NCI-H460 (cell line): Measurements from ENCODE around the gene COX6B2. TPM values are rescaled to one million over a fixed set of nuclear protein-coding genes. Genes with fewer than 3 reads are reported as not detected.

Experiments used
- DNase-seq: peaks from one replicate; pipeline ENCODE4 v3.0.0-alpha.2; 2016; ENCODE audit warnings: low read depth; ENCODE audit errors: extremely low read depth
- total RNA-seq: library from RNA; depleted of rRNA; stranded (reverse); fragments of >200 nt; shearing (Covaris generic); gene quantifications from 2 replicates; pipeline ENCODE4 v1.2.3, GENCODE V29; 2014

The COX6B2 gene
- total RNA-seq, 1 experiment from 2014 or later: not detected

DNA sequence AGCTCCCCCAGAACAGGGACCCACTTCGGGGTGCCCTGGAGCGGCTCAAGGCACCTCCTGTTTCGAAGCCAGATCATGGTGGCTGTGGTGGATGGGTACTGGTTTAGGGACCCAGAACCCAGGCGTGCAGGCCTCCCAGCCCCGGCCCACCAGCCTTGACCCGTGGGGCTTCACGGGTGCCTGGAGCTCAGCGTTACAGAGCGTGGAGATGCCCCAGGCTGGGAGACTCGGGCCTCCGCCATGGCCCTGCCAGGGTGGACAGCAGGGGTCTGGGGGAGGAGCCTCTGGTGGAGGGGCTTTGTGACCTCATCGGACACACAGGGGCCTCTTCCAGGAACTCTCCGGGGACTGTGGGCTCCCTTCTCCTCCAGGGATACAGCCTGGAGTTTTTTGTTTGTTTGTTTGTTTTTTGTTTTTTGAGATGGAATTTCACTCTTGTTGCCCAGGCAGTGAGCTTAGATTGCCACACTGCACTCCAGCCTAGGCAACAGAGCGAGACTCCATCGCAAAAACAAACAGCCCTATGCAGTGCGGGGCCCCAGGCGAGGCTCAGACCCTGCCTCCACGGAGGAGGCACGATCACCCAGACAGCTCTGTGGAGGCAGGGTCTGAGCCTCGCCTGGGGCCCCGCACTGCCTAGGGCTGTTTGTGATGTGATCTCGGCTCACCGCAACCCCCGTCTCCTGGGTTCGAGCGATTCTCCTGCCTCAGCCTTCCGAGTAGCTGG lies 8.6 kb upstream of the COX6B2 start, which contains the start of gene GARIN5B:
Gene GARIN5B (minus strand): TSS at position 271 of the 727 bp plus-strand sequence. CDS start 194 bp downstream, at position 77.
- DNase-seq: no peak

DNA sequence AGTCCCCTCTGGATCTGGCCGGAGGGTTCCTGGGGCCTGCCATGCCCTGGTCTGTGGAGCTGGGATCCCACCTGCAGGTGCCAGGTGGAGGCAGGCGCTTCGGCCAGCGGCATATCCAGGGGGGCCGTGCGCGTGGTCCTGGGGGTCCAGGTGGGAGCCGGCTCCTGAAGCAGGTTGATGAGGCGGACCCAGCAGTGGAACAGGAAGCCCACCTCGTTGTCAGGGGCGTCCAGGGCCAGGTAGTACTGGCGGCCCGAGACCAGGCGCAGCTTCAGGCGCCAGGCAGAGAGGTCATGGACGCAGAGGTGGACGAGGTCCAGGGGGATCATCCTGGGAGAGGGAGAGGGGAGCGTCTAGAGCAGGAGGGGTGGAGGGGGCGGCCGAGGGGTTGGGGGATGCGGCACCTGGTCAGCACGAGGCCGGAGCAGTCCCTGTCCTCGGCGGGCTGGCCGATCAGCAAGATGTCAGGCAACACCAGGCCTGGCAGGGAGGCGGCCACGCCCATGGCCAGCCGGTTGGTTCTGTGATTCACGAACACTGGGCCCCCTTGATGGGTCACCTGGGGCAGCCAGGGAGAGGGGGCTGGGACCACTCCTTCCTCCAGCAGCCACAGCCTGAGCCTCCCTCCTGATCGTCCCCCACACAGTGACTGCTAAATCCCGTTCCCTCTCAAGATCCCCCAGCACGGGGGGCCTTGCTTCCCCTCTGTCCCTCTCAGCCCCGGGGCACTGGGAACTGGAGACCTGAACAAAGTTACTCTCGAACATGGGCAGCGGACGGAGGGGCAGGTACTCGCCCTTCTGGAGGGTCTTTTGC lies 7.9 kb upstream of the COX6B2 start:
- DNase-seq: no peak

DNA sequence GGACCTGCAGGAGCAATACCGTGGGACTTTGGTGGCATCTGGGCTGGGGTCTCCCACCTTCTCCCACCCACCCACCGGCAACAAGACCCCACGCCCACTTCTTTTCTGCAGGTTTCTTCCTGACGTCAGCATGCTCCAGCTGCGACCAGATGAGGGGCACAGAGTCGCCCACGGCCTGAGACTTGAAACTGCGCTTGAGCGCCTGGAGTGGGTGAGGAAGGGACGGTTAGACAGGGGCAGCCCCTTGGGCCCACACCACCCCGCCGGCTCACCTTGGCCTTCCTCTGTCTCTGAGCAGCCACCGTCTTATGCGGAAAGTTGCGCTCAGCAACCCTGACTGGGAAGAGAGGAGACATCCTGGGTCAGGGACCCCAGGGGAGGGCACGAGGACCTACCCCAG lies 6.4 kb upstream of the COX6B2 start:
- DNase-seq: no peak

DNA sequence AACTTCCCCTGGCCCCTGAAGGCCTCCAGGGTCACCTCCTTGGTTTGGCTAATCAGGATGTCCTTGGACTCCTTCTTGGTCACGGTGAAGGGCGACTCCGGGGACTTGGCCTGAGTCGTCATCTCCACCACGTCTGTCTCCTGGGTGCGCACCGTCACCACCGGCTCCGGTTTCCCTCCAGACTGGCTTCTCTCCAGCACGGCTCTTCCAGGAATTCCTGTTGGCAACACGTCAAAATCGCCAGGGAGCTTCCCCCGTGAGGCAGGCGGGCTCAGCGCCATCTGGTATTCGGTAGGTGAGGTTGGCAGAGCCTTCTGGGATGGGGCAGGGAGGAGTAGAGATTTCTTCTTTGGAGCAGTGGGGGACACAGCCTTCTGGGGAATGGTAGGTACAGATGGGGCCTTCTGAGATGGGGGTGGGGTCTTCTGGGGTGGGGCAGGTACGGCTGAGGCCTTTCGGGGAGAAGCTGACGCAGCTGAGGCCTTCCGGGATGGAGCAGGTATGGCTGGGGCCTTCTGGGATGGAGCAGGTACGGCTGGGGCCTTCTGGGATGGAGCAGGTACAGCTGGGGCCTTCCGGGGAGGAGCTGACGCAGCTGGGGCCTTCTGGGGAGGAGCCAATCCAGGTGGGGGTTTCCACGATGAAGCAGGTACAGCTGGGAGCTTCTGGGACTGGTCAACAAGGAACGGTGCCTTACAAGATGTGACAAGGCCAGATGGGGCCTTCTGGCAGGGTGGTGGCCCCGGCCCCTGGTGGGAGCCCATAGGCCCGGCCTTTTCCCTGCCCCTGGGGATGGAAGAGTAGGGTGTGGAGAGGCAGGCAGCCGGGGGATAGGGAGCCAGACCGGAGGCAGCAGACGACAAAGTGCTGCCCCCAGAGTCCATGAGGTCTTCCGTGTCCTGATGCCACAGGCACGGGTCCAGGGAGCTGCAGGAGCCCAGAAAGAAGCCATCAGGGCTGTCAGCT lies 4.7 kb upstream of the COX6B2 start:
- no peak for DNase-seq

DNA sequence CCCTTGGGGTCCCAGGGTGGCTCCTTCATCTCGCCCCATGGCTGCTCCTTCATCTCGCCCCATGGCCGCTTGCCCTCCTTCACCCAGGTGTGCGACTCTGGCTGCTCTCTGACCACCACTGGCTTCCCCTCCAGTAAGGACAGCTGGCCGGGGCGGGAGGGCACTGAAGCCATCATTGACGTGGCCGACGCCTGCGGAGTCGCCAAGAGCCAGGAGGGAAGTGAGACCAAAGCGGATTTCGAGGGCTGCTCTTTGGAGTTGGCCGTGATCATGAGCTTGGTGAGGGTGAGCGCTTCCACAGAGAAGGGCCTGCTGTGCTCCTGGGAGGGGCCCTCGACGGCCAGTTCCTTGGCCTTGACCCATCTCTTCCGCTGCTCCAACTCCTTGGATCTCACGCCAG lies 4.0 kb upstream of the COX6B2 start:
- no peak for DNase-seq

DNA sequence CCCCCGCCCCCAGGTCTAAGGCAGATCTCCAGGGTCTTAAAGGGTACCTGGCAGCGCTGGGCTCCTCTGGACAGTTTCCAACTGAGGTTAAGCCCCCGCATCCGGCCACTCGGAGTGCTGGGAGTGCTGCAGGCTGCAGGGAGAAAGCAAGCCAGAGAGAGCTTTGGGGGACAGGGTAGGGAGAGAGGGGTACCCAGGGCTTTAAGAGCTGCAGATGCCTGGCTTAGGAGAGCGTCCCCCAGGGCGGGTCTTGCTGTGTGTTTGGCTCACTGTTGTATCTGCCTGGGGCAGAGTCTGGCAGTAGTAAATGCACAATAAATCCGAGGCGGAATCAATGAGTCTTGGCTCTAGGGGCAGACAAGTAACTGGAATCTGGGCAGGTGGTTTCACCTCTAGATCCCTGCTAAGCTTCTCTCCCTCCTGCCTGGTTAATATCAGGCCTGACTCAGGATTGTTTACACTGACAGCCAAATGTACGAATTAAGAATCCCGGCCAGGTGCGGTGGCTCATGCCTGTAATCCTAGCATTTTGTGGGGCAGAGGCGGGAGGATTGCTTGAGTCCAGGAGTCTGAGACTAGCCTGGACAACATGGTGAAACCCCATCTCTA lies 798 bp upstream of the COX6B2 start:
- DNase-seq: no peak

DNA sequence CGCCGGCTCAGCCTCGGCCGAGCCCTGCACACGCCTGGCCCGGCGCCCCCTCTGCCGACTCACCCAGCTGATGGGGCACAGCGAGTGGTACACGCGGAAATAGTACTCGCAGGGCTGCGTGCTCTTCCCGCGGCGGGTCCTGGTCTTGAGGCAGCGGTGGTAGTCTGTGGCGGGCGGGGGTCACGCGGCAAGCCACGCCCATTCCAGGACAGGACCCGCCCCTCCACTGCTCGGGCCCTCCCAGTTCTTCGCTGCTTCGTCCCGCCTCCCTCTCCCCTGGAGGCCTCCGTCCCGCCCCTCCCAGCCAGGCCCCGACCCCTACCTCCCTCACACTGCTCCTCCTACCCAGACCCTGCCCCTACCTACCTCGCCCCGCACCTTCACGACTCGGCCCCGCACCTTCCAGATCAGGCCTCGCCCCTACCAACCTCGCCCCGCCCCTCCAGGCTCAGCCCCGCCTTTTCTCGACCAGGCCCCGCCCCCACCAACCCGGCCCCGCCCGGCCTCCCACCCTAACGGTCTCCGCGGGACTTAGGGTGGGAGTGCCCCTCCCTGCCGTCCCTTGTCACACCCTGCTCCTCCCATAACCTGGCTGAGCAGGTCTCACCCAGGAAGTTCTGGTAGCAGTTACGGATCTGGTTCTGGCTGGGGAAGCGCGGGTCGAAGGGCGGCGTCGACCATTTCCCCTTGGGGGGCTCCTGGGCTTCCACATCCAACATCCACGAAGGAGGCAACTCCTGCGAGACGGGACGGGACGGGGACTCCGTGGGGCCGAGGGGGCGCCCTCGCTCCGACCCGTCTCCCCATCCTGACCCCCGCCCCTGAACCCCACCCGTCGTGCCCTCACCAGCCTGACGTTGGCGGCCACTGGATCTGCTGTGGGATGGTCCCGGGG lies 469 bp downstream of the COX6B2 start:
- no peak for DNase-seq

DNA sequence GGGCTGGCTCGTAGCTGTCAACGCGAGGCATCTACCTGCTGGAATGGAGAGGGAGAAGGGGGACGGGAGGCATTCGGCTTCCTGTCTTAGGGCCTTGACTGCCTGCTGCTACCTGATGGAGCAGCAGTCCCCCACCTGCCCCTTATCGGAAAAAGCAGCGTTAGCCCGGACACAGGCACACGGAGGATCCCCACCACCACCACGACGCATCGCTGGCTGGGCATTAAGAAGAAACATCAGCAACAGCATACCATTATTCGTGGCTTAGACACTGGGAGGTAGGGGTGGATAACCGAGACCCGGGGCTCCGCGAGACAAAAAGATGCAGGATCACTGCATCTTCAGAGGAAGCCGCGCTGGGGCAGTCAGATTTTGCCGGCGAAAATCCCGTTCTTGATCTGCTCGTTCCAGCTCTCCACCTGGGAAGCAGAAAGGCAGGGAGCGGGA lies 1.1 kb downstream of the COX6B2 start:
- DNase-seq: no peak

DNA sequence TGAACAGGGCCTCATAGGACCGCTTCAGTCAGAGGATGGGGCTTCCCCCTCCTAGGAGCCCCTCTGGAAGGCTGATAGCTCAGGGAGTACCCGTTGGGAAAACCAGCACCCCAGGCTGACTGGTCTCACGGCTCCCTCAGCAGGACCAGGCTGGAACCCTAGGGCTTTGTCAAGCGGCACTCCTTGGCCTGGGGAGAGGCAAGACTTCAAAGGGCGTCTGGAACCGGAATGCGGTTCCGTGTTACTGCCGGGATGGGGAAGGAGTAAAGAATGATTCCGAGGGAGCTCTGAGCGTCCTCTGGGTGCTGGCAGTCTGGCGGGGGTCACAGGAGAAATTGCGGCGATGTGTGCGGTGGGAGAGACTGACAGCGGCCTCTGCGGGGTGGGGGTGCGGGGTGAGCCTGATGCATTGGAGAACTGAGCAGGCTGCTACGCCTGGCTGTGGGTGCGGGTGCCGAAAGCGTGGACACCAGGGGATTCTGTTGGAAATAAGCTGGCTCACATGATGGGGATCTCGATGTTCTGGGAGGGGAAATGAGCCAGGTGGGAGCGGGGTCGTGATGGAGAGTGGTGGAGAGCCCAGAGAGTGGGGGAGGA lies 1.9 kb downstream of the COX6B2 start:
- no peak for DNase-seq

DNA sequence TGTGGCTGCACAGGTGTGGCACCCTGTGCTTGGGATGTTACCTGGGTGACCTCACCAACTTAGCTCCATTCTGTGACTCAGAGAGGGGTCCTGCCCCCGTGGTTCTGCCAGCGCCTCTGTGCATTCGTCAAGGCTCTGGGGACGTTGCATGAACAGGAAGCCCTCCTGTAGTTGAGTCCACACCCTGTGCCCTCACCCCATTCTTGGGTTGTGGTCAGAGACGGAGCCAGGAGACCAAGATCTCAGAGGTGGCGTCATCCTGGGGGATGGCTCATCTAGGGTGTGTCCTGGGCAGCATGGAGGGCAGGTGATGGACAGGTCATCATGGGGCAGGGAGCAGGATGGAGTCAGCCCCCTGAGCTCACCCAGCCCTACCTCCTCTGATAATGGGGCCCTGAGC lies 2.5 kb downstream of the COX6B2 start:
- no peak for DNase-seq

DNA sequence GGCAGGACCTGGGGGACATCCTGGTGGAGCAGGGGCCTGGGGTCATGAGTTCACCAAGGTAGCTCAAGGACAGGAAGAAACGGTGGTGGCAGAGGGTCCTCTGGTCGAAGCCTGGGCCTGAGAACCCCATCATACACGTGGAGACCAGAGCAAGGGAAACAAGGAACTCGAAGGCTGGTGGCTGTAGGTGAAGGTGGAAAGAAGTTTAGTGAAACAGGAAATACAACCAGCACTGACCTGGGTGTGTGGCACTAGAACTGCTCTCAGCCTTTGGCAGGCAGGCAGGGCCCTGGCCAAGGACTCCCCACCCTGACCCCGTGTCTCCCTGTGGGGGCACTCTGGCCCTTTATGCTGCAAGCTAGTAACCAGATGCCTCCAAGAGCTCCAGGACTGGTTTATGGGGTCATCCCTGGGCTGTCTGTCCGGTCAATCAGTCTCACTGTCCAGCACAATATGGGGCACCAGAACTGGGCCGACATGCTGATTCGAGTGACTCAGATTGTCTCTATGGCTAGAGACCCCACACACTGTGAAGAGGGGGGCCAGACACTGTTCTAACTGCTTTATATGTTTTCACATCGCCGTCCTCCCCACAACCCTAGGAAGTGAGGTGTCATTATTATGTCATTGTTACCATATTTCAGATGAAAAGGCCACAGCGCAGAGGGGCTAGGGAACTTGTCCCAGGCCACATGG lies 3.8 kb downstream of the COX6B2 start:
- DNase-seq: no peak

DNA sequence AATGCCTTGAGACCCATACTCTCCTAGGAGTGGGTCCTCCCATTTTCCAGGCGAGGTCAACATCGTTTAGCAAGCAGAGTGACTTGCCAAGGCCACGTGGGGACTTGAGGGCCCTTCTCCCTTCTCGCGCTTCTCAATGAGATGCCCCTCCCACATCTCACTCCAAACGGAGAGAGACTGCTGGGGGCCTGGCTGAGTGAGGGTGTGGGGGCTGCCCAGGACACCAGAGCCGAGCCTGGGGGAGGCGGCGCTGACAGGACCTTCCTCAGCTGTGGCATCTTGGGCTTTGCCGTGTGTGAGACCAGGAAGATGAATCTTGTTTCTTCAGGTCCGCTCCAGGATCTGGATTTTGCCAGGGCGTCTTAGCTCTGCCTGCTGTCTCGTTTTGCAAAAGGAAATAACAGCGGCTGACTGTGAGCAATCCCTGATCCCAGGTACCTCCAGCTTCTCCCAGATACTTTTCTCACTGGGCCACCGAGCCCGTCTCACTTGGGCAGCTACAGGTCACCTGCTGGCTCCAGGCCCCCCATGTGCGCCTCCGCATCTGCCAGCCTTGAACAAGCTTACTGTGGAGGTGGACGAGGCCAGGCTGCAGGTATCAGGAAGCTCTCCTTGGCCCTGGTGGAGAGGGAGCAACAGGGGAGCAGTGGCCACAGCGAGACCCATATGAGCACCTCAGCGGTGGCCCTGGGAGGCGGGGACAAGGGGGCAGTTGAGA lies 6.0 kb downstream of the COX6B2 start:
- no peak for DNase-seq

DNA sequence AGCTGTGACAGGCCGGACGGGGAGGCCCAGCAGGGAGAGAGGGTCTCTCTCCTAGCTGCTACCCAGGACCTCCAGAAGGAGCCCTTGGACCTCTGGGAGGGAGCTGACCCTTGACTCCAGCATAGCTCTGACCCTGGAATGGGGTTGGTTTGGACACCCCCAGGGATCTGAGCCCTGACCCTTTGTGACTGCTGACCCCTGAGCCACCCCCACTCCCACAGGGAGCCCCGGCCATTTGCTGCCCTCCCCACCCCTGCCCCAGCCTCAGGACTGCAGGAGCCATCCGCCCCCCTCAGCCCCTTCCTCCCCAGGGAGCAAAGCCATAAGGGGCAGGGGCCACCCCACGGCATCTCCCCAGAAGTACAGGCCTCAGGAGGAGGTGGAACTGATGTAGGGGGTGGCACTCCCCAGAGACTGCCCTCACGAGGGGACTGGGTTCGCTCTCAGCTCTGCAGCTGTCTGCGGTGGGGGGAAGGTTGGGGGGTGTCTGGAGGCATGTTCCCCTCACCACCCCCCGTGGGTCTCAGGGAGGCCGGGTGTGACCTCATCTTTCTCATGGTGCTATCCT lies 7.0 kb downstream of the COX6B2 start:
- DNase-seq: no peak

DNA sequence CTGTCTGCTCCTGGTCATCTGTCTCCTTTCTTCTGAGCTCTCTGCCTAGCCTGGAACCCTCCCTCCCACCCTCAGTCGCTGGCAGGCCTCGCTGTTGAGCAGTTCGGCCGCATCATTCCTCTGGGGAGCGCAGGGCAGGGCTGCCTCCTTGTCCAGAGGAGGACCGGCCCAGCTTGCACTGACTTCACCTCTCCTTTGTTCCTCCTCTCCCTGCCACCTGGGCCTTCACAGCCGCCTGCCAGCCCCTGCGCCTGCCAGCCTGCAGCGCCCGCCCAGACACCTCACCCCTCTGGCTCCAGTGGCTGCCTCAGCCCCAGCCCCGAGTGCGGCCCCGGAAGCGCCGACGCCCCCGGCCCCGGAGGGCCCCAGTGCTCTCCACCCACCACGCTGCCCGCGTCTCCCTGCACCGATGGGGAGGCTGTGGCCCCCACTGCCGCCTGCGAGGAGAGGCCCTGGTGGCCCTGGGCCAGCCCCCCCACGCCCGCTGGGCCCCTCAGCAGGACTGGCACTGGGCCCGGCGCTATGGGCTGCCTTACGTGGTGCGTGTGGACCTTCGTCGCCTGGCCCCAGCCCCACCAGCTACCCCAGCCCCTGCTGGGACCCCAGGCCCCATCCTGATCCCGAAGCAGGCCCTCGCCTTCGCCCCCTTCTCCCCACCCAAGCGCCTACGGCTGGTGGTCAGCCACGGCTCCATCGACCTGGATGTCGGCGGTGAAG lies 7.6 kb downstream of the COX6B2 start:
- DNase-seq: no peak

DNA sequence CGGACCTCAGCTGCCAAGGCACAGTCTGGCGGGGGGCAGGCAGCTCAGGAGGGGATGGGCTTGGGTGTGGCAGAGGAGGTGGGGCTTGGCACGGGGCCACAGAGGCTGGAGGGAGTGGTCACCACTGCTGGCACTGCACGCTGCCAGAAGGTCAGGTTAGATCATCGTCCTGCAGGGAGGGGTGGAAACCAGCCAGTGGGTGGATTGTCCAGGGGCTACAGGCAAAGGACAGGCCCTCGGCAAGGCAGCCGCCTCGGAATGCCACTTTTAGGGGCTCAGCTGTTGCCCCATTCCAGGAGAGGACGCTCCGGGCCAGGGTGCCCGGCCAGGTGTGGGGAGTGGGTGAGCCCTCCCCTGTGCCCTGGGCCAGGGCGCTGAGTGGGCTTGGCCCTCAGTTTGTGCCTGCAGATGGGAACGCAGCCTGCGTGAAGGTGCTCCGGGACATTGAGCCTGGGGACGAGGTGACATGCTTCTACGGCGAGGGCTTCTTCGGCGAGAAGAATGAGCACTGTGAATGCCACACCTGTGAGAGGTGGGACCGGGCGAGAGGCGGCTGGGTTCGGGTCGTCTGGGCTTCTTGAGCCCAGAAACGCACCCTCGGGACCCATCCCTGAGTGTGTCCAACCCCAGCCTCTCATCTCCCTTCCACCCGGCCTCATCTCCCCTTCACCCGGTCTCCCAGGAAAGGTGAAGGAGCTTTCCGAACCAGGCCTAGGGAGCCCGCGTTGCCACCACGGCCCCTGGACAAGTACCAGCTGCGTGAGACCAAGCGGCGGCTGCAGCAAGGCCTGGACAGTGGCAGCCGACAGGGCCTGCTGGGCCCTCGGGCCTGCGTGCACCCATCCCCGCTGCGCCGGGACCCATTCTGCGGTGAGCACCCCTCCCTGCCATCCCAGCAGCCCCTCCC lies 8.4 kb downstream of the COX6B2 start:
- no peak for DNase-seq
